ENCODE data around the gene POLD3.

DNA sequence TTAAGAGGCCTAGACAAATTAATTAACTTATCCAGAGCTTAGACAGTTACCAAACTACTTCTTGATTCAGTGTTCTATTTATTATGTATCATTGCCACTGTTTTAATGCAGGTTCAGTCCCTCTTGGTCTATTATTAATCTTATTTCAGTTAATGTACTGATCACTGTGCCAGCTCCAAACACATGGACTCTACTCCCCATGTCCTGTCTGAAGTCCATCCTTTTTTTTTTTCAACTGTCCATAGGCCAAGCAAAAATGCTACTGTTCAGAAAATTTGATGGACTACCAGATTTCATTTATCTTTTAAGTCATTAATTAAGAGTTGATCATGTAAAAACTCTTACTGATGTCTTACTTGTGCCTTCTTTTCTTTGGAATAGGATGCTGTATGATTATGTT is 11.9 kb downstream of the POLD3 start:
- TF ChIP-seq POLR2A (IDR thresholded peaks at IDR 0.05): no peak
- TF ChIP-seq, protein P1, sequence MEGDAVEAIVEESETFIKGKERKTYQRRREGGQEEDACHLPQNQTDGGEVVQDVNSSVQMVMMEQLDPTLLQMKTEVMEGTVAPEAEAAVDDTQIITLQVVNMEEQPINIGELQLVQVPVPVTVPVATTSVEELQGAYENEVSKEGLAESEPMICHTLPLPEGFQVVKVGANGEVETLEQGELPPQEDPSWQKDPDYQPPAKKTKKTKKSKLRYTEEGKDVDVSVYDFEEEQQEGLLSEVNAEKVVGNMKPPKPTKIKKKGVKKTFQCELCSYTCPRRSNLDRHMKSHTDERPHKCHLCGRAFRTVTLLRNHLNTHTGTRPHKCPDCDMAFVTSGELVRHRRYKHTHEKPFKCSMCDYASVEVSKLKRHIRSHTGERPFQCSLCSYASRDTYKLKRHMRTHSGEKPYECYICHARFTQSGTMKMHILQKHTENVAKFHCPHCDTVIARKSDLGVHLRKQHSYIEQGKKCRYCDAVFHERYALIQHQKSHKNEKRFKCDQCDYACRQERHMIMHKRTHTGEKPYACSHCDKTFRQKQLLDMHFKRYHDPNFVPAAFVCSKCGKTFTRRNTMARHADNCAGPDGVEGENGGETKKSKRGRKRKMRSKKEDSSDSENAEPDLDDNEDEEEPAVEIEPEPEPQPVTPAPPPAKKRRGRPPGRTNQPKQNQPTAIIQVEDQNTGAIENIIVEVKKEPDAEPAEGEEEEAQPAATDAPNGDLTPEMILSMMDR (IDR thresholded peaks at IDR 0.05): no peak

All from Peyer's patch (tissue), 4 donors.